ENCODE results near the gene ADAP1. TPM values are rescaled to one million over a fixed set of nuclear protein-coding genes. Genes with fewer than 3 reads are reported as not detected.

ADAP1 gene
- total and polyA plus RNA-seq, 11 donors: 3.1 to 16.5 (median 12.0) TPM

DNA sequence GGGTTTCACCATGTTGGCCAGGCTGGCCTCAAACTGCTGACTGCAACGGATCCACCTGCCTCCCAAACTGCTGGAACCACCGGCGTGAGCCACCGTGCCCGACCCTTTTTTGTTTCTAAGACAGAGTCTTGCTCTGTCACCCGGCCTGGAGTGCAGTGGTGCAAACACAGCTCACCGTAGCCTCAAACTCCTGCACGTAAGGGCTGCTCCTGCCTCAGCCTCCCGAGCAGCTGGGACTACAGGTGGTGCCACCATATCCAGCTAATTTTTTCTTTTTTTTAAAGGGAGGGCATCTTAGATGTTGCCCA is 36.4 kb downstream of the ADAP1 start:
- Histone ChIP-seq H3K4me3 (no peak overlapping the region), H3K27me3 (peaks cover 0 to 5% (median 0%) of the 10 kb centered on the region in 9 donors), H3K36me3 (no peaks in the 10 kb centered on the region), H3K27ac (no peak overlapping the region), H3K4me1 (peaks cover 0 to 18% (median 0%) of the 10 kb centered on the region in 12 donors), H3K9me3 (no peaks in the 10 kb centered on the region)
- ATAC-seq (no peak), DNase-seq (peak in 2 of 5 donors; percentile 2 to 29)
- 84 to 92% (median 88%) methylated on average over 9 of the region's 9 CpGs for WGBS, 4 donors
- TF ChIP-seq, protein P1, sequence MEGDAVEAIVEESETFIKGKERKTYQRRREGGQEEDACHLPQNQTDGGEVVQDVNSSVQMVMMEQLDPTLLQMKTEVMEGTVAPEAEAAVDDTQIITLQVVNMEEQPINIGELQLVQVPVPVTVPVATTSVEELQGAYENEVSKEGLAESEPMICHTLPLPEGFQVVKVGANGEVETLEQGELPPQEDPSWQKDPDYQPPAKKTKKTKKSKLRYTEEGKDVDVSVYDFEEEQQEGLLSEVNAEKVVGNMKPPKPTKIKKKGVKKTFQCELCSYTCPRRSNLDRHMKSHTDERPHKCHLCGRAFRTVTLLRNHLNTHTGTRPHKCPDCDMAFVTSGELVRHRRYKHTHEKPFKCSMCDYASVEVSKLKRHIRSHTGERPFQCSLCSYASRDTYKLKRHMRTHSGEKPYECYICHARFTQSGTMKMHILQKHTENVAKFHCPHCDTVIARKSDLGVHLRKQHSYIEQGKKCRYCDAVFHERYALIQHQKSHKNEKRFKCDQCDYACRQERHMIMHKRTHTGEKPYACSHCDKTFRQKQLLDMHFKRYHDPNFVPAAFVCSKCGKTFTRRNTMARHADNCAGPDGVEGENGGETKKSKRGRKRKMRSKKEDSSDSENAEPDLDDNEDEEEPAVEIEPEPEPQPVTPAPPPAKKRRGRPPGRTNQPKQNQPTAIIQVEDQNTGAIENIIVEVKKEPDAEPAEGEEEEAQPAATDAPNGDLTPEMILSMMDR (IDR thresholded peaks at IDR 0.05): no peak
- TF ChIP-seq POLR2A (IDR thresholded peaks at IDR 0.05): no peak
- intact Hi-C loops (cut with DNase I): loop anchor here in 2 of 10 donors (10.0 kb wide), 1 partner anchor 147 kb away; no protein-coding TSS in a partner anchor

DNA sequence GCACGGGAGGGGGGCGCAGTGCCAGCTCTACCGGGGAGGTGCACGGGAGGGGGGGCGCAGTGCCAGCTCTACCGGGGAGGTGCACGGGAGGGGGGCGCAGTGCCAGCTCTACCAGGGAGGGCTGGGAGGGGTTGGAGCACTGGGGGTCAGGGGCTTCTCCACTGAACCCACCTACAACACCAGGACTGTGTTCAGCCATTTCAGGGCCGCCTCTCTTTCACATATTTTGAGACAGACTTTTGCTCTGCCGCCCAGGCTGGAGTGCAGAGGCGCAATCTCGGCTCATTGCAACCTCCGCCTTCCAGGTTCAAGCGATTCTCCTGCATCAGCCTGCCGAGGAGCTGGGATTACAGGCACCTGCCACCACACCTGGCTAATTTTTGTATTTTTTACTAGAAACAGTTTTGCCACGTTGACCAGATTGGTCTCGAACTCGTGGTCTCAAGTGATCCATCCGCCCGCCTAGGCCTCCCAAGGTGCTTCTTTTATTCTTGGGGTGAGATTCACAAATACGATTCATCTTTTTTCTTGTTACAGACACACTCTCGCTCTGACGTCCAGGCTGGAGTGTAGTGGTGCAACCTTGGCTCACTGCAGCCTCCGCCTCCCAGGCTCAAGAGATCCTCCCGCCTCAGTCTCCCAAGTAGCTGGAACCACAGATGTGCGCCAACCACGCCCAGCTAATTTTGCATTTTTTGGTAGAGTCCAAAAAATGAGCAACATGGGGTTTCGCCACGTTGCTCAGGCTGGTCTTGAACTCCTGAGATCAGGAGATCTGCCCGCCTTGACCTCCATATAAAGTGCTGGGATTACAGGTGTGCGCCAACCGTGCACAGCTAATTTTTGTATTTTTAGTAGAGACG is 37.0 kb downstream of the ADAP1 start:
- H3K27me3 ChIP-seq: peaks cover 0 to 5% (median 0%) of the 10 kb centered on the region in 9 donors
- no peak overlapping the region for H3K4me3 ChIP-seq
- H3K4me1 ChIP-seq: peaks cover 0 to 15% (median 0%) of the 10 kb centered on the region in 12 donors
- no peak overlapping the region for H3K27ac ChIP-seq
- ATAC-seq: no peak
- intact Hi-C loops (cut with DNase I): loop anchor here in 2 of 10 donors (10.0 kb wide), 1 partner anchor 147 kb away; no protein-coding TSS in a partner anchor
- 87 to 93% (median 88%) methylated on average over 25 to 30 of the region's 33 CpGs for WGBS, 4 donors
- TF ChIP-seq, protein P1 (IDR thresholded peaks at IDR 0.05): no peak
- TF ChIP-seq POLR2A (IDR thresholded peaks at IDR 0.05): no peak
- H3K9me3 ChIP-seq: no peaks in the 10 kb centered on the region
- peak in 3 of 5 donors; percentile 14 to 27 (median 15) for DNase-seq
- no peaks in the 10 kb centered on the region for H3K36me3 ChIP-seq

DNA sequence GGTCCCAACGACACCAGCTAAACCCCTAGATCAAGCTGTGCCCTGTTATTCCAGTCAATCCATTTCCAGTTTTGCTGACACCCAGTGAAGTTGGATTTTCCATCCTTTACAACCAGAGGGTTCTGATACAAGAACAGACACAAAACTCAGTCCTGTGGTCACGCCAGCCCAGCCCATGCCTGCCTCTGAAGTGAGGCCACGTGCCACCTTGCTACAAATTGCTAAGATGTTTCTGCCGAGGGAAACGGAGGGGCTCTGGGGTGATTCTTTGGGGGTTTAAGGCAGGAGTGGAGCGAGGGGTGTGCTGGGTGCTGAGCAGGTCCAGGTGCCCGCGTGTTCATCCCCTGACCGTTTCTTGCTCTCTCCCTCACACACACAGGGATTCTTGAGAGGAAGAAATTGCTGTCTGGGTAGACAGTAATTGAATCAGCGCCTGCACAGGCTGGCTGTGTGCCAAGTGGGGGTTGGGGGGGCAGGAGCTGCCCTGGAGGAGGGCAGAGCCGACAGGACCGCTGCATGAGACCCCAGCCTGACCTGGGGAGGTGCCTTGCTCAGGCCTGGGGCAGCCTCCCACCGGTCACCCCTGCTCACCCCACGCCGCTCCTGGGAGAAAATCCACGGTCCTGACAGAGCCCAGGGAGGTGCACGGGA is 38.1 kb downstream of the ADAP1 start:
- Histone ChIP-seq H3K4me1 (peaks cover 0 to 6% (median 0%) of the 10 kb centered on the region in 12 donors), H3K4me3 (no peak overlapping the region), H3K9me3 (no peaks in the 10 kb centered on the region), H3K36me3 (no peaks in the 10 kb centered on the region), H3K27ac (no peak overlapping the region), H3K27me3 (no peaks in the 10 kb centered on the region)
- peak in 3 of 5 donors; percentile 16 to 67 (median 25) for DNase-seq
- TF ChIP-seq, protein P1 (IDR thresholded peaks at IDR 0.05): no peak
- TF ChIP-seq POLR2A (IDR thresholded peaks at IDR 0.05): no peak
- no peak for ATAC-seq
- intact Hi-C loops (cut with DNase I): loop anchor here in 2 of 10 donors (10.0 kb wide), 1 partner anchor 148 kb away; no protein-coding TSS in a partner anchor
- 26 to 50% (median 33%) methylated on average over 10 to 17 of the region's 17 CpGs for whole genome bisulfite sequencing, 4 donors

All from heart left ventricle (tissue), 16 donors.